H1 (cell line): Measurements from ENCODE around the gene ABCD1. TPM values are rescaled to one million over a fixed set of nuclear protein-coding genes. Genes with fewer than 3 reads are reported as not detected.

Experiments used
- CTCF ChIA-PET: fragments of 300-600 bp; sonication (Branson Sonifier 250); formaldehyde crosslinking; loops from one replicate; lab custom pipeline; 2021; ENCODE audit not compliant: partially characterized antibody; lab: Charles Lee
- POLR2A ChIA-PET: fragments of 300-600 bp; sonication (Branson Sonifier 250); formaldehyde crosslinking; loops from one replicate; lab custom pipeline; 2021; ENCODE audit warnings: inconsistent platforms; ENCODE audit not compliant: partially characterized antibody; lab: Charles Lee
- DNase-seq, 2 experiments: peaks; one replicate each; pipeline versions ENCODE4 v3.0.0 to v3.0.0-alpha.2; 2010 to 2022; ENCODE audit warnings: low spot score in 2 of 2, low read depth in 1 of 2, mixed read lengths in 1 of 2
- FAIRE-seq: peaks from 2 replicates; lab custom pipeline; 2011; peaks lifted over from hg19 to GRCh38; lab: Jason Lieb, UNC
- H2AFZ ChIP-seq: 2 replicates; pipeline ENCODE4 v1.8.1; 2012; ENCODE audit warnings: low read length, inconsistent platforms
- H2AK5ac ChIP-seq: 2 replicates; pipeline ENCODE4 v1.6.1; 2013; ENCODE audit warnings: low read depth, low read length
- H2BK120ac ChIP-seq: replicated peaks from 2 replicates; pipeline ENCODE3; 2013; ENCODE audit warnings: low read depth, low read length, inconsistent platforms
- H2BK12ac ChIP-seq: 2 replicates; pipeline ENCODE4 v1.6.1; 2013; ENCODE audit warnings: low read depth, low read length
- H2BK15ac ChIP-seq: 2 replicates; pipeline ENCODE4 v1.6.1; 2013; ENCODE audit warnings: low read length
- H2BK20ac ChIP-seq: 2 replicates; pipeline ENCODE4 v1.6.1; 2013; ENCODE audit warnings: low read length
- H2BK5ac ChIP-seq: 2 replicates; pipeline ENCODE4 v1.6.1; 2013; ENCODE audit warnings: low read depth, low read length
- H3K14ac ChIP-seq: 2 replicates; pipeline ENCODE4 v1.6.1; 2013; ENCODE audit warnings: inconsistent platforms; ENCODE audit not compliant: insufficient read length
- H3K18ac ChIP-seq: 2 replicates; pipeline ENCODE4 v1.6.1; 2013; ENCODE audit warnings: low read length; ENCODE audit errors: extremely low read depth
- H3K23ac ChIP-seq: 2 replicates; pipeline ENCODE4 v1.6.1; 2013; ENCODE audit warnings: inconsistent platforms; ENCODE audit not compliant: insufficient read length
- H3K23me2 ChIP-seq: 2 replicates; pipeline ENCODE4 v1.6.1; 2013; ENCODE audit warnings: low read depth, low read length
- H3K27ac ChIP-seq: 2 replicates; pipeline ENCODE4 v1.6.1; 2011; ENCODE audit warnings: low read depth, low read length, inconsistent platforms
- H3K27me3 ChIP-seq, 4 experiments: replicated peaks in 1 of 4; 1 replicate in 1 of 4; 2 replicates in 3 of 4; pipeline versions ENCODE4 v1.6.1 to v1.8.1; 2011 to 2013; ENCODE audit warnings: low read length in 3 of 4, mild to moderate bottlenecking in 3 of 4, inconsistent platforms in 2 of 4, mixed read lengths in 2 of 4, moderate library complexity in 1 of 4; ENCODE audit not compliant: control insufficient read depth in 3 of 4, insufficient read depth in 3 of 4; ENCODE audit errors: extremely low read depth in 1 of 4
- H3K36me3 ChIP-seq, 4 experiments: 2 replicates each; pipeline versions ENCODE4 v1.6.1 to v1.8.1; 2011 to 2013; ENCODE audit warnings: mild to moderate bottlenecking in 4 of 4, low read length in 3 of 4, moderate library complexity in 2 of 4, control low read depth in 1 of 4, inconsistent platforms in 1 of 4; ENCODE audit not compliant: insufficient read depth in 4 of 4, control insufficient read depth in 2 of 4
- H3K4ac ChIP-seq: replicated peaks from 2 replicates; pipeline ENCODE3; 2013; ENCODE audit warnings: low read length, low read depth, mixed read lengths, inconsistent platforms; ENCODE audit not compliant: insufficient read length
- H3K4me1 ChIP-seq, 4 experiments: replicated peaks in 1 of 4; 1 replicate in 1 of 4; 2 replicates in 3 of 4; pipeline versions ENCODE4 v1.6.1 to v1.8.1; 2011 to 2013; ENCODE audit warnings: low read length in 3 of 4, inconsistent platforms in 2 of 4, mixed read lengths in 1 of 4; ENCODE audit not compliant: insufficient read depth in 4 of 4, control insufficient read depth in 3 of 4
- H3K4me2 ChIP-seq, 2 experiments: 2 replicates each; pipeline versions ENCODE4 v1.6.1 to v1.8.1; 2011 to 2013; ENCODE audit warnings: low read depth in 2 of 2, low read length in 2 of 2, control low read depth in 1 of 2, inconsistent platforms in 1 of 2, mild to moderate bottlenecking in 1 of 2; ENCODE audit not compliant: insufficient read depth in 1 of 2
- H3K4me3 ChIP-seq, 4 experiments: fragments of 200-600, 300-600 bp in 1 of 4; sonication (generic), shearing (Covaris generic), sonication (Bioruptor Twin) in 1 of 4; 2 replicates each; pipeline versions ENCODE4 v1.5.1 to v1.8.1; 2011 to 2016; ENCODE audit warnings: low read length in 4 of 4, low read depth in 3 of 4, control low read depth in 2 of 4, inconsistent platforms in 2 of 4, mild to moderate bottlenecking in 2 of 4, mixed read lengths in 1 of 4, moderate library complexity in 1 of 4; ENCODE audit not compliant: insufficient read depth in 2 of 4; ENCODE audit errors: extremely low read depth in 1 of 4
- H3K56ac ChIP-seq: replicated peaks from 2 replicates; pipeline ENCODE3; 2013; ENCODE audit warnings: low read depth, mild to moderate bottlenecking, mixed read lengths, low read length, inconsistent platforms; ENCODE audit not compliant: insufficient read length
- H3K79me1 ChIP-seq: 2 replicates; pipeline ENCODE4 v1.6.1; 2013; ENCODE audit warnings: low read depth, low read length, control low read depth
- H3K79me2 ChIP-seq, 2 experiments: 2 replicates each; pipeline versions ENCODE4 v1.6.1 to v1.8.1; 2012 to 2013; ENCODE audit warnings: low read length in 2 of 2, mild to moderate bottlenecking in 2 of 2, inconsistent platforms in 1 of 2; ENCODE audit not compliant: insufficient read depth in 2 of 2, control insufficient read depth in 1 of 2
- H3K9ac ChIP-seq, 4 experiments: replicated peaks in 1 of 4; 1 replicate in 1 of 4; 2 replicates in 3 of 4; pipeline versions ENCODE4 v1.6.1 to v1.8.1; 2011 to 2013; ENCODE audit warnings: low read depth in 3 of 4, low read length in 3 of 4, control low read depth in 2 of 4, mild to moderate bottlenecking in 2 of 4, moderate library complexity in 2 of 4, inconsistent platforms in 1 of 4; ENCODE audit errors: extremely low read depth in 1 of 4
- H3K9me3 ChIP-seq, 2 experiments: 2 replicates each; pipeline versions ENCODE4 v1.6.1 to v1.8.1; 2012 to 2013; ENCODE audit warnings: mild to moderate bottlenecking in 2 of 2, moderate library complexity in 2 of 2, control low read depth in 1 of 2, inconsistent platforms in 1 of 2, low read depth in 1 of 2, low read length in 1 of 2, mixed read lengths in 1 of 2; ENCODE audit not compliant: insufficient read depth in 2 of 2
- H4K20me1 ChIP-seq, 2 experiments: replicated peaks in 1 of 2; 2 replicates each; pipeline versions ENCODE3 to v1.8.1; 2011 to 2013; ENCODE audit warnings: inconsistent platforms in 2 of 2, low read length in 2 of 2, mild to moderate bottlenecking in 1 of 2; ENCODE audit not compliant: insufficient read depth in 2 of 2, control insufficient read depth in 1 of 2
- H4K5ac ChIP-seq: 2 replicates; pipeline ENCODE4 v1.6.1; 2013; ENCODE audit warnings: low read length, low read depth, mixed read lengths, inconsistent platforms; ENCODE audit not compliant: insufficient read length
- H4K8ac ChIP-seq: 2 replicates; pipeline ENCODE4 v1.8.0; 2013; ENCODE audit warnings: mild to moderate bottlenecking, moderate library complexity, low read length, inconsistent platforms; ENCODE audit not compliant: insufficient read depth; ENCODE audit errors: extremely low read depth
- H4K91ac ChIP-seq: replicated peaks from 2 replicates; pipeline ENCODE3; 2013; ENCODE audit warnings: low read length, mixed read lengths, inconsistent platforms; ENCODE audit not compliant: insufficient read length
- CTBP2 ChIP-seq: IDR thresholded peaks from 2 replicates; pipeline ENCODE4 v1.7.0; 2011; ENCODE audit warnings: borderline replicate concordance, mild to moderate bottlenecking, moderate library complexity, mixed read lengths, low read length; ENCODE audit not compliant: insufficient read depth, insufficient read length
- E2F6 ChIP-seq: IDR thresholded peaks from 2 replicates; pipeline ENCODE4 v1.6.1; 2012; ENCODE audit warnings: inconsistent platforms
- HDAC2 ChIP-seq, 2 experiments: fragments of 300-600 bp in 1 of 2; sonication (generic) in 1 of 2; IDR thresholded peaks; 2 replicates each; pipeline ENCODE4 v1.6.1; 2011 to 2012; ENCODE audit warnings: low read depth in 2 of 2, low read length in 2 of 2, mild to moderate bottlenecking in 2 of 2, moderate library complexity in 2 of 2, borderline replicate concordance in 1 of 2, inconsistent platforms in 1 of 2
- KDM4A ChIP-seq: IDR thresholded peaks from one replicate; pipeline ENCODE4 v1.7.1; 2012; ENCODE audit warnings: low read depth, mild to moderate bottlenecking, moderate library complexity, low read length, inconsistent platforms; ENCODE audit not compliant: severe bottlenecking
- KDM5A ChIP-seq: fragments of 200-600 bp; IDR thresholded peaks from 2 replicates; pipeline ENCODE4 v1.7.1; 2012; ENCODE audit warnings: mild to moderate bottlenecking, low read length, inconsistent platforms, mixed read lengths
- PHF8 ChIP-seq: fragments of 200-600 bp; sonication (generic); conservative IDR thresholded peaks from 2 replicates; pipeline ENCODE4 v1.7.1; 2012; ENCODE audit warnings: low read depth, mild to moderate bottlenecking, inconsistent platforms, low read length, moderate library complexity
- SIN3A ChIP-seq, 2 experiments: IDR thresholded peaks in 1 of 2; conservative IDR thresholded peaks in 1 of 2; 2 replicates each; pipeline ENCODE4 v1.6.1; 2011 to 2012; ENCODE audit warnings: low read length in 2 of 2, improper control_type of control experiment in 1 of 2, low read depth in 1 of 2, mild to moderate bottlenecking in 1 of 2
- SP2 ChIP-seq: IDR thresholded peaks from 2 replicates; pipeline ENCODE4 v1.6.1; 2012; ENCODE audit warnings: mild to moderate bottlenecking, low read length, inconsistent platforms
- TAF1 ChIP-seq: IDR thresholded peaks from 2 replicates; pipeline ENCODE4 v1.6.1; 2011; ENCODE audit warnings: mild to moderate bottlenecking, low read depth, low read length
- YY1 ChIP-seq: IDR thresholded peaks from 2 replicates; pipeline ENCODE4 v1.6.1; 2011; ENCODE audit warnings: low read depth, mild to moderate bottlenecking, low read length
- WGBS, 2 experiments: shearing (Covaris generic) in 1 of 2; methylation state at CpG; one replicate each; pipeline versions ENCODE4 v1.1.6 to v1.1.7; 2013 to 2015; ENCODE audit warnings: low lambda C conversion rate in 2 of 2, mixed read lengths in 2 of 2, inconsistent platforms in 1 of 2, low coverage in 1 of 2, missing lambda C conversion rate in 1 of 2; ENCODE audit not compliant: insufficient replicate concordance in 2 of 2, insufficient coverage in 1 of 2, insufficient read length in 1 of 2; ENCODE audit errors: extremely low coverage in 1 of 2, missing lambda C conversion rate in 1 of 2; 5-methylcytosine and 5-hydroxymethylcytosine counted together
- polyA plus RNA-seq, 7 experiments: library from polyadenylated mRNA; depleted of rRNA in 3 of 7; stranded (reverse) in 5 of 7; unstranded in 2 of 7; fragments of >200 nt in 5 of 7; fragments of 200-250 nt in 2 of 7; gene quantifications; 1 replicate in 5 of 7; 2 replicates in 1 of 7; 4 replicates in 1 of 7; pipeline versions ENCODE4 v1.2.1 to v1.2.3, GENCODE V29; 2011 to 2013; ENCODE audit warnings: missing spikeins in 2 of 7, mixed read lengths in 2 of 7
- total RNA-seq: library from RNA; stranded (reverse); fragmentation: NEBNext Ultra II Directional; extraction: Animal tissue kit (Norgen Biotek cat#: 25700); gene quantifications from 2 replicates; pipeline ENCODE4 v1.2.1, GENCODE V29; 2021
- TF ChIP-seq, protein P1 (sequence below): IDR thresholded peaks from 2 replicates; pipeline ENCODE4 v1.6.1; 2012; ENCODE audit warnings: inconsistent platforms

Gene ABCD1
- total and polyA plus RNA-seq, 2 of the 8 experiments (the other 6 are each of a cell fraction or from before 2014, with no cell fraction given), result 3.1 to 6.6 TPM

GRCh38 chrX:153767674-153768055, 43.0 kb downstream of the ABCD1 start:
- H3K18ac ChIP-seq, result no peak overlapping the region
- no peak overlapping the region for H3K23ac ChIP-seq
- H3K9ac ChIP-seq, result no peak overlapping the region
- H2AFZ ChIP-seq, result no peak overlapping the region
- peaks cover 0 to 8% (median 4%) of the 10 kb centered on the region in 4 experiments; a peak in 5 of 7 replicates for H3K4me1 ChIP-seq
- H3K27me3 ChIP-seq, result no peaks in the 10 kb centered on the region
- FAIRE-seq, result no peak
- H3K4me3 ChIP-seq, result no peak overlapping the region
- H2BK15ac ChIP-seq, result no peak overlapping the region
- no peak overlapping the region for H2BK20ac ChIP-seq
- H3K56ac ChIP-seq, result no peak overlapping the region
- no peak overlapping the region for H2BK120ac ChIP-seq
- H3K9me3 ChIP-seq, result no peaks in the 10 kb centered on the region
- H3K14ac ChIP-seq, result no peak overlapping the region
- H4K5ac ChIP-seq, result no peak overlapping the region
- no peak overlapping the region for H4K91ac ChIP-seq
- 94% methylated on average over 11 of the region's 20 CpGs; no CpG with 5 or more reads in 1 of the 2 experiments for WGBS, 2 experiments
- H3K79me2 ChIP-seq, result no peaks in the 10 kb centered on the region
- CTCF ChIA-PET, result interaction anchor here (0.7 to 1.9 kb wide), 11 partner anchors 11 to 172 kb away, joined by 3 to 10 read pairs (median 4); partner anchors contain the start of gene SRPK3
- H4K20me1 ChIP-seq, result no peaks in the 10 kb centered on the region
- no peak overlapping the region for H2AK5ac ChIP-seq
- H4K8ac ChIP-seq, result no peak overlapping the region
- H3K4me2 ChIP-seq, result no peak overlapping the region
- POLR2A ChIA-PET, result interaction anchor here (0.9 to 3.0 kb wide), 4 partner anchors 11 to 204 kb away, joined by 3 to 13 read pairs (median 4); partner anchors contain the start of genes HCFC1, IDH3G and SSR4
- H3K4ac ChIP-seq, result no peak overlapping the region
- no peaks in the 10 kb centered on the region for H3K79me1 ChIP-seq
- no peak overlapping the region for H3K27ac ChIP-seq
- no peak for DNase-seq
- H3K23me2 ChIP-seq, result no peaks in the 10 kb centered on the region
- no peak overlapping the region for H2BK12ac ChIP-seq
- no peak overlapping the region for H2BK5ac ChIP-seq
- H3K36me3 ChIP-seq, result no peaks in the 10 kb centered on the region
- TF ChIP-seq TAF1 (no peak), SP2 (no peak), SIN3A (conservative IDR thresholded peaks at IDR 0.05 in 1 of 2, IDR thresholded peaks at IDR 0.05 in 1 of 2; ENCODE audit: low read depth in 1 of 2, low read length in 2 of 2) (no peak), KDM5A (no peak), E2F6 (no peak), HDAC2 (IDR thresholded peaks at IDR 0.05; ENCODE audit: borderline replicate concordance in 1 of 2, low read depth in 2 of 2, low read length in 2 of 2) (no peak), PHF8 (no peak), KDM4A (no peak), YY1 (no peak), CTBP2 (no peak)
- TF ChIP-seq, protein P1, sequence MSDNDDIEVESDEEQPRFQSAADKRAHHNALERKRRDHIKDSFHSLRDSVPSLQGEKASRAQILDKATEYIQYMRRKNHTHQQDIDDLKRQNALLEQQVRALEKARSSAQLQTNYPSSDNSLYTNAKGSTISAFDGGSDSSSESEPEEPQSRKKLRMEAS, result no peak
